Right kidney (tissue), 1 donor: ENCODE measurements around the gene RBM39.
"Not testable (repeated sequence)": the region's sequence is repeated elsewhere in the genome, so short reads cannot be mapped to it uniquely, and the experiment has no call there.

Source experiments
- DNase-seq: peaks from one replicate; pipeline ENCODE4 v3.0.0-alpha.2; 2016

The RBM39 gene

GRCh38 chr20:35762461-35762860 is 20.4 kb upstream of the RBM39 start:
- DNase-seq = no peak

DNA sequence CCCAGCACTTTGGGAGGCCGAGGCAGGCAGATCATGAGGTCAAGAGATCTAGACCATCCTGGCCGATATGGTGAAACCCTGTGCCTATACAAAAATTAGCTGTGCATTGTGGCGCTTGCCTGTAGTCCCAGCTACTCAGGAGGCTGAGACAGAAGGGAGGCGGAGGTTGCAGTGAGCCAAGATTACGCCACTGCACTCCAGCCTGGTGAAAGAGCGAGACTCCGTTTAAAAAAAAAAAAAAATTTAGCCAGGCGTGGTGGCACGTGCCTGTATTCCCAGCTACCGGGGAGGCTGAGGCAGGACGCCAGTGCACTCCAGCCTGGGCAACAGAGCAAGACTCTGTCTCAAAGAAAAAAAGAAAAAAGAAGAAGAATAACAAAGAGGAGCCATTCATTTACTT is 19.5 kb upstream of the RBM39 start:
- not testable (repeated sequence) for DNase-seq

DNA sequence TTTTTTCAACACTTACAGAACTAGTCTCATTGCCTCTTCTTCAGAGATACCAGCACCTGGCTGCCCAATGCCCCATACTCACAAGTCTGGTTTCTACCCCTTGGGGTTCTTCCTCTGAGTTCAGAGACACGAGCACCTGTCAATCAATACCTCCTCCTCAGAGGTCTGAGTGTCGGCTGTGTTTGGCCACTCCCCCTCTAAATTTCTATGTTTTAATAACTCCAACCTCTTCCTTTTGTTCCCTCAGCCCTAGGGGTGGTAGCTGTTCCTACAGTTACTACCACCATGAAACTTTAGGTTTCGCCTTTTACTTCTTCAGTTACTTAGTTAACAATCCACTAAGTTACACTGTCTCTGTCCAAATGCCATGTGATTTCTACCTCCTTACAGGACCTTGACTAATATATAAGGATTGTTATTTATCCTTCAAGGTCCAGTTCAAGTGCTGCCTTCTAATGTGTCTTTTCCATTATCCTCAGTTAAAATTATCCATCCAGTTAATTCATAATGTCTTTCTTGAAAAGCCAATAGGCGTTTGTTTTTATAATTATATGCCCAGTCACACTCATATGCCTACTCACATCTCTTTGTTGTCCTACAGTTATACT is 15.1 kb upstream of the RBM39 start:
- no peak for DNase-seq

GRCh38 chr20:35756404-35756803 is 14.3 kb upstream of the RBM39 start:
- no peak for DNase-seq

DNA sequence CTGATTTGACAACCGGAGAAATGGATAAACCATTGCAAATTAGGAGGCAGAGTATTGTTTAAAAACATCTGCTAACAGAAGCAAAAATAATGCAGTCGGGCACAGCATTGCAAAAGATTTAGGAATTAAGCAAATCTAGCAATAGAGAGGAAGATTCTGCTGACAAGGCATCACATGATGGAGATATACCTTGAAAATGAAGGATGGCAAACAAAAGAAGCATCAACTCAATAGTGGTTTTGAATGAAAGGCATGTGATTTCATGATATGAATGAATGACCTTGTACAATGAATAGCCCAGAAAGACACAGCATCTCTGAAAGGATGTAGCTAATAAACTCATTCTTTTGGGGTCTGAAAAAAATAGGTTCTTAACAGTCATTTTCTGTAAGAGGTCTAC is 8.6 kb upstream of the RBM39 start:
- no peak for DNase-seq

GRCh38 chr20:35744492-35744841 is 2.4 kb upstream of the RBM39 start:
- not testable (repeated sequence) for DNase-seq

DNA sequence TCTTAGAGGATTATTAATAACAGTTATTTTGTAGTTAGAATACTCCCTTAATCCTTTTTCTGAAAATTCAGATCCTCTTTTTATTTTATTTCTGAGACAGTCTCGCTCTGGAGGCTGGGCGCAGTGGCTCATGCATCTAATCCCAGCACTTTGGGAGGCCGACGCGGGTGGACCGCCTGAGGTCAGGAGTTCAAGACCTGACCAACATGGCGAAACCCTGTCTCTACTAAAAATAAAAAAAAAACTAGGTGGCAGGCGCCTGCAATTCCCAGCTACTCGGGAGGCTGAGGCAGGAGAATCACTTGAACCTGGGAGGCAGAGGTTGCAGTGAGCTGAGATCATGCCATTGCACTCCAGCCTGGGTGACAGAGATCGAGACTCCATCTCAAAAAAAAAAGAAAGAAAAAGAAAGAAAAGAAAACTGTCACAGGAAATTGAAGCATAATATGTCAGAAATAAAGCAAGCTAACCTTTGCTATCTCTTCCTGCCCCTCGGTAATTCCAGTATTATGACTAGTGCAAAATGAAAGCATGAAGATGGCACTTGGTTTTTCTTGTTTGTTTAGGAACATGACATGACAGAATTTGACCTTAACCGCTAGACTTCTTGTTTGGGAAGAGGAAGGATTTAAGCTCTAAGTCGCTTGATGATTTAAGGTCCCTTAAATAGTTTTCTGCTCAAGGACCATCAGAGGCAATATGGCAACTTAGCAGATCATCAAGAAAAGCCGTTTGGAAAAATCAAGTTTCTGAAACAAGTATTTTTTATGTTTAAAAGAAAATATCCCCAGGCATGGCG is 1.8 kb upstream of the RBM39 start:
- peak; percentile 6 for DNase-seq

DNA sequence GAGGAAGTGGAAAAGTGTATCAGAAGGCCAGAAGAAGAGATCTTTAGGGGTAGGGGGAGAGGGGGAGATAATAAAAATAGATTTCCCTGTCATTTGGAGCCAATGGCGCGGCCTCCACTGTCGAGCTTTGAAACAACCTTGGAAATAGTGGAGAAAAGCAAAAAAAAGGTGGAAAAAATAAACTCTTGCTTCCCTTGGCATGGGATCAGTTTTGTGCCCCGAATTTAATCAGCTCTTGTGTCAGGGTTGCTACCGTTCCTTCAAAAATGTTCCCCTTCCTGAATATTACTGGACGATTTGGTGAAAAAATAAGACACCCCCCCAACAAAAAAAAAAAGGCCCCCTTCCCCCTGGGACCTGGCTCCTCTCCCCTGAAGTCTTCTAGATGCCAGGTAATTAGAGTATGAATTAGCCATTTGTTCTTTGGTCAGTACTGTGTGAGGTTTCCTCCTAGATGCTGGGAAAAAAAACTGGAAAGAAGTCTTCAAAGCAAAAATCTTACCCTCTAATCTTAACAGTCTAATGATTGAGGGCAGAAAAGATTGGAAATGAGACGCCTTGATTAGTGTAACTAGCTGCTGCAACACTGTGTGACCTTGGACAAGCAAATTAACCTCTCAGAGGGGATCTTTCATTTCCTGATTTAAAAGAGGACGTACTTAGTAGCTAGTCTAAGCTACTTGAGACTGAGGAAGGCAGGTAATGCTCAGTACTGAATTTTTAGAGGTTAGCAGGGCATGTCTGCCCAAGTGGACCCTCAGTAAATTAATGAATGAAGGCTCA is 872 bp upstream of the RBM39 start:
- DNase-seq = peak; percentile 55

DNA sequence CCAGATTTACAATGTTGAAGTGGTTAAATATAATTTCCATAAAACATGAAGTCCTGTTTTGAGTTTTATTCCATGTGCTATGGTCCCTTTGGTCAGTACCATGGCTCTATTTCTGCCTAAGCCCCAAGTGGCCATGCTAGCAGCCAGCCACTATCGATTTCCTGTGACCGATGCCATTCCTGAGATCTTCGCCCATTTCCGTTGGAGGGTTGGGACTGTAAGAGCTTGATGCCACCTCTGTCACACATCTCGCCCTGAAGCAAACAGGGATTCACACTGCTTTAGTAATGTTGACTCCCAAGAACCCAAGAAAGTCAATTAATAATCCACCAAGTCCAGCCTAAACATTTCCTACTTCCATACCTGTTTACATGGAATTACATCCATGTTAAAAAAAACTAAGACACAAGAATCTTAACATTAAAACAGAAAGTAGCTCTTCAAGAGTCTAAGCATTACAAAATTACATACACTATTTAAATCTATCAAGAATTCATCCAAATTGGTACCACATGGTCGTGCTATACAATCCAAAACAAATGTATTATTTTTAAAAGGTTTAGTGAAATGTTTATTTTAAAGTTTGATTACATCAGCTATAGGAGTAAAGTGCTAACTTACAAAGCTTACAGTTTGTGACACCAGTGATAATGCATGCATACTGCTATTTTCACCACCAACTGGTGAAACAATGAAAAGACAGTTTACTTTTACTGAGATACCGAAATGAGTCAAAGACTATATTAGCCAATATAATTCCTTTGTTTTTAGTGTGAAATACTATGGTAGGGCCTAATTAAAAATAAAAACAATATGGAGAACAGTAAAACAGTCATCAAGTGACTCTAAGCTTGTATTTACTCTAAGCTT is 2.5 kb downstream of the RBM39 start:
- DNase-seq = no peak

DNA sequence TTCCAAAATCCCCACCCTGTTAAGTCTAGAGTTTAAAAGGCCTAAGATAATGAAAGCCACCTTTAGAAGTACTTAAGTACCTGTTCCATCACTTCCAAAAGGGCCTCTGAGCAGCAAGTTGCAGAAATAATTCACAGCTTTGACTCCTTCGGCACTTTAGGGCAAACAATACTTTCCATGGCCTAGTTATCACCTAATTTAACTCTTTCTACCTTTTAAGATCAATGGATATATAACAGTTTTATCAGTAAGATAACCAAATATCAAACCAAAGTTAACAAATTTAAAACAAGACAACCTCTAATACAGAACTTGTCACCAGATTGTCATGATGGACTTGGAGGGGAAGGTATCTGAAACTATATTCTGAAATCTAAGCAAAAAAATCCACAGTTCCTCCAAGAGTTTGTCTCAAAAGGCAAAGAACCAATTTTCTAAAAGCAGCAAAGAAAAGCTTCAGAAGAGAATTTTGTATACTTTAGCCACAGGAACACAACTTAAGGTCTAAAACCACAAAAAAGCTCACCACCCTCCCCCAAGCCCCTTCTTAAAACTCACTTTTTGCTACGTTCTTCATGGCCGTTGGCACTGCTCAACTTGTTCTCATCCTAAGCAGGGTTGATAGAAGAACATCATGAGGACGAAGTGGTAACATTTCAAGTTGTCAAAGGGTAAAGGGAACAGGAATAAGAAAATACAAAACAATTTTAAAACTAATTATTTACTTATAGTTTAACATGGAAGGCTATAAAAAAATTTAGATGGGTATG is 3.5 kb downstream of the RBM39 start:
- DNase-seq = no peak

- DNase-seq = no peak
These were observed 4.2 kb downstream of the RBM39 start for GRCh38 chr20:35737865-35738333.

DNA sequence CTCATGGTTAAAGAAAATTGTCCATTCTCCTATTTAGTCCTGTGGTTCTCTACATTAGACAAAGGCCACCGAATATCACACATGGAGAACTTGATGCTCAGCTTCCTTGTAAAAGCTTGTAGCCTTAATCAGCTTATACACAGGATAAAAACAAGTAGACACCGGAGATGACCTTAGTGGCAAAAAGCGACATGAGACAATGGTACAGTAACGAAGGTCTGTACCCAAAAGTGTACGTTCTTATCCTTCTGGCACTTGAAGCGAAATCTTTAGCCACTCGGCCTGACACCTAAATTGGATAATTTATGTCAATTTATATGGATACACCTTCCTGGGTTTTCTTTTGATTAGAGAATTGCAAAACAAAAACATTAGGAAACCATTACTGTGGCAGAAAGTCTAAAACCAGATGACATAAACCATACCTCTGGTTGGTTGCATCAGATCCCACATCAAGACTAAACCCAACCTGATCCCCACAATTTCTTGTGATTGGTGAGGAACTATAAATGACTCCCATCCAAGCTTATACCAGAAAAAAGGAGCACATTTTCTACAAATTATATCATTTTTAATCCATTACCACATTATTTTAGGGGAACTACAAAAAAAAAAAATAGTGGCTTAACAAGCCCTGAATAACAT is 6.1 kb downstream of the RBM39 start:
- DNase-seq = no peak

GRCh38 chr20:35734777-35735649 is 7.0 kb downstream of the RBM39 start:
- no peak for DNase-seq

GRCh38 chr20:35734374-35734773 is 7.7 kb downstream of the RBM39 start:
- no peak for DNase-seq

GRCh38 chr20:35732644-35732982 is 9.4 kb downstream of the RBM39 start:
- no peak for DNase-seq

- no peak for DNase-seq
These were observed 10.0 kb downstream of the RBM39 start for GRCh38 chr20:35731862-35732643.

- DNase-seq = no peak
These were observed 10.6 kb downstream of the RBM39 start for GRCh38 chr20:35731469-35731788.

- no peak for DNase-seq
These were observed 11.2 kb downstream of the RBM39 start for GRCh38 chr20:35730583-35731468.
